Measurements from ENCODE around the gene SLC26A8. TPM values are rescaled to one million over a fixed set of nuclear protein-coding genes. Genes with fewer than 3 reads are reported as not detected.

SLC26A8 gene
- total RNA-seq, 1 donor from 2014 or later = 0.05 TPM

Other genes starting within 250 kb of the SLC26A8 start
- gene CLPSL2, start 248.0 kb downstream of the SLC26A8 start, total RNA-seq = not detected in 2 replicates
- not detected in 2 replicates for gene CLPSL1, start 243.6 kb downstream of the SLC26A8 start, total RNA-seq
- not detected in 2 replicates for gene CLPS, start 227.3 kb downstream of the SLC26A8 start, total RNA-seq
- 0.10 TPM in 1 of 2 replicates, not detected in the other for gene LHFPL5, start 219.3 kb downstream of the SLC26A8 start, total RNA-seq
- gene SRPK1, start 103.5 kb downstream of the SLC26A8 start, total RNA-seq = 104 and 134 TPM in 2 replicates
- 52.8 and 86.7 TPM in 2 replicates for gene MAPK14, start 3.2 kb upstream of the SLC26A8 start, total RNA-seq
- 17.2 and 29.5 TPM in 2 replicates for gene MAPK13, start 105.9 kb upstream of the SLC26A8 start, total RNA-seq
- 3.8 and 25.3 TPM in 2 replicates for gene BRPF3, start 172.1 kb upstream of the SLC26A8 start, total RNA-seq
- not detected in 2 replicates for gene PNPLA1, start 245.4 kb upstream of the SLC26A8 start, total RNA-seq